NCI-H1092 treated with DMSO at 0.1 percent for 48 hours (cell line): ENCODE results near the gene TXNDC12.
"Not testable (repeated sequence)": the region's sequence is repeated elsewhere in the genome, so short reads cannot be mapped to it uniquely, and the experiment has no call there.

Source experiments
- DNase-seq: peaks from one replicate; lab custom pipeline; 2025; lab: John Stamatoyannopoulos, UW

Gene TXNDC12

GRCh38 chr1:52055066-52055865 is at the start of gene TXNDC12:
TSS of gene TXNDC12 (minus strand) at chr1:52055191. CDS start at chr1:52055096, 95 bp downstream.
- peak; percentile 79 for DNase-seq

- DNase-seq: no peak
Measured at GRCh38 chr1:52102336-52103013, 47.5 kb upstream of the TXNDC12 start.

GRCh38 chr1:52098139-52098871 is 43.3 kb upstream of the TXNDC12 start:
- no peak for DNase-seq

GRCh38 chr1:52096216-52096615 is 41.2 kb upstream of the TXNDC12 start:
- no peak for DNase-seq

- not testable (repeated sequence) for DNase-seq
Measured at GRCh38 chr1:52094300-52094699, 39.3 kb upstream of the TXNDC12 start.

GRCh38 chr1:52087892-52088291 is 32.9 kb upstream of the TXNDC12 start:
- not testable (repeated sequence) for DNase-seq

GRCh38 chr1:52080014-52080415 is 25.0 kb upstream of the TXNDC12 start:
- DNase-seq: no peak

- DNase-seq: not testable (repeated sequence)
Measured at GRCh38 chr1:52077277-52077676, 22.3 kb upstream of the TXNDC12 start.

GRCh38 chr1:52072291-52072690 is 17.3 kb upstream of the TXNDC12 start:
- no peak for DNase-seq

GRCh38 chr1:52070704-52071103 is 15.7 kb upstream of the TXNDC12 start:
- DNase-seq: no peak

GRCh38 chr1:52063192-52063591 is 8.2 kb upstream of the TXNDC12 start:
- no peak for DNase-seq

GRCh38 chr1:52060822-52061221 is 5.8 kb upstream of the TXNDC12 start:
- DNase-seq: no peak

- DNase-seq: no peak
Measured at GRCh38 chr1:52059888-52060287, 4.9 kb upstream of the TXNDC12 start.

- DNase-seq: no peak
Measured at GRCh38 chr1:52059321-52059720, 4.3 kb upstream of the TXNDC12 start.

- no peak for DNase-seq
Measured at GRCh38 chr1:52057876-52058415, 3.0 kb upstream of the TXNDC12 start.

GRCh38 chr1:52057255-52057654 is 2.3 kb upstream of the TXNDC12 start:
- no peak for DNase-seq

GRCh38 chr1:52056937-52057231 is 1.9 kb upstream of the TXNDC12 start:
- no peak for DNase-seq

- peak; percentile 94 for DNase-seq
Measured at GRCh38 chr1:52056163-52056936, 1.4 kb upstream of the TXNDC12 start, which contains the start of gene BTF3L4. TSS of gene BTF3L4 (plus strand) at chr1:52056295. CDS start at chr1:52059848, 3,553 bp downstream.

- no peak for DNase-seq
Measured at GRCh38 chr1:52055866-52056162, 823 bp upstream of the TXNDC12 start.

- DNase-seq: no peak
Measured at GRCh38 chr1:52054496-52055065, 410 bp downstream of the TXNDC12 start.

GRCh38 chr1:52053862-52054261 is 1.1 kb downstream of the TXNDC12 start:
- DNase-seq: no peak

GRCh38 chr1:52049337-52049736 is 5.7 kb downstream of the TXNDC12 start:
- DNase-seq: not testable (repeated sequence)
